A673 (cell line): Measurements from ENCODE around the gene MED31. TPM values are rescaled to one million over a fixed set of nuclear protein-coding genes. Genes with fewer than 3 reads are reported as not detected.

ENCODE experiments used
- BruUV-seq: library from RNA; stranded (reverse); fragments of 400-500 nt; replicated peaks from 2 replicates; lab custom pipeline; 2021; lab: Mats Ljungman, UMichigan
- CTCF ChIA-PET: fragments of 300-600 bp; sonication (Branson Sonifier 250); formaldehyde crosslinking; loops from one replicate; lab custom pipeline; 2022; ENCODE audit warnings: antibody characterized with exemption; lab: Charles Lee
- POLR2A ChIA-PET: fragments of 300-600 bp; sonication (Branson Sonifier 250); formaldehyde crosslinking; loops from one replicate; lab custom pipeline; 2022; ENCODE audit warnings: antibody characterized with exemption; ENCODE audit not compliant: low non-redundant PET; lab: Charles Lee
- DNase-seq: peaks from one replicate; pipeline ENCODE4 v3.0.0-alpha.2; 2015; ENCODE audit warnings: low spot score
- H3K27ac ChIP-seq: fragments of 200-600 bp; sonication (generic); 2 replicates; pipeline ENCODE4 v1.5.1; 2016; ENCODE audit warnings: mixed run types, low read depth, mild to moderate bottlenecking, mixed read lengths, antibody characterized with exemption, low read length; ENCODE audit not compliant: poor library complexity, severe bottlenecking
- H3K27me3 ChIP-seq: fragments of 200-600 bp; sonication (generic); replicated peaks from 2 replicates; pipeline ENCODE4 v1.6.1; 2017; ENCODE audit warnings: mixed run types, low read depth, mild to moderate bottlenecking, mixed read lengths, antibody characterized with exemption, low read length; ENCODE audit not compliant: insufficient read depth, poor library complexity
- H3K36me3 ChIP-seq: fragments of 200-600 bp; sonication (generic); 2 replicates; pipeline ENCODE4 v1.6.1; 2016; ENCODE audit warnings: mixed run types, mild to moderate bottlenecking, mixed read lengths, antibody characterized with exemption, low read length; ENCODE audit not compliant: insufficient read depth, poor library complexity, severe bottlenecking
- H3K4me1 ChIP-seq: fragments of 200-600 bp; sonication (generic); 2 replicates; pipeline ENCODE4 v1.6.1; 2017; ENCODE audit warnings: mixed run types, mild to moderate bottlenecking, mixed read lengths, antibody characterized with exemption, low read length; ENCODE audit not compliant: insufficient read depth, poor library complexity, severe bottlenecking
- H3K4me3 ChIP-seq: fragments of 200-600 bp; sonication (generic); 2 replicates; pipeline ENCODE4 v1.5.1; 2016; ENCODE audit warnings: low read depth, mixed run types, mild to moderate bottlenecking, mixed read lengths, low read length; ENCODE audit not compliant: poor library complexity, severe bottlenecking
- H3K9me3 ChIP-seq: fragments of 200-600 bp; sonication (generic); 2 replicates; pipeline ENCODE4 v1.6.1; 2016; ENCODE audit warnings: mixed run types, low read depth, mild to moderate bottlenecking, mixed read lengths, antibody characterized with exemption, low read length; ENCODE audit not compliant: poor library complexity, severe bottlenecking
- CTCF ChIP-seq: fragments of 300-800, 200-600 bp; sonication (generic); conservative IDR thresholded peaks from 2 replicates; pipeline ENCODE4 v1.5.1; 2017; ENCODE audit warnings: low read depth, mild to moderate bottlenecking, antibody characterized with exemption, low read length, moderate library complexity, mixed read lengths
- EZH2 ChIP-seq: fragments of 200-600 bp; sonication (generic); IDR thresholded peaks from 2 replicates; pipeline ENCODE4 v1.6.1; 2017; ENCODE audit warnings: borderline replicate concordance, low read depth, mild to moderate bottlenecking, mixed read lengths, antibody characterized with exemption, low read length; ENCODE audit not compliant: poor library complexity, severe bottlenecking
- intact Hi-C: fragments of 100-400 bp; cut with micrococcal nuclease; formaldehyde crosslinking; loops from one replicate; pipeline ENCODE4 v1.10.0; 2022; ENCODE audit not compliant: unreplicated experiment
- total RNA-seq: library from RNA; stranded (reverse); gene quantifications from 2 replicates; pipeline ENCODE4 v1.2.3, GENCODE V29; 2021

Gene MED31
- total RNA-seq, 1 experiment from 2014 or later = 27.9 TPM

GRCh38 chr17:6654841-6655731, 3.7 kb upstream of the MED31 start:
- BruUV-seq = no TSS peak
- H3K27me3 ChIP-seq = peaks cover 31% of the 10 kb centered on the region
- peaks cover 13% of the 10 kb centered on the region for H3K4me1 ChIP-seq
- intact Hi-C loops = no loop called here
- TF ChIP-seq EZH2 (no peak), CTCF (no peak)
- no peak overlapping the region for H3K4me3 ChIP-seq
- peaks cover 1% of the 10 kb centered on the region for H3K36me3 ChIP-seq
- DNase-seq = no peak
- CTCF ChIA-PET = no interaction called here
- POLR2A ChIA-PET = no interaction called here
- no peaks in the 10 kb centered on the region for H3K9me3 ChIP-seq
- H3K27ac ChIP-seq = no peak overlapping the region

GRCh38 chr17:6651919-6652452, 581 bp upstream of the MED31 start:
- Histone ChIP-seq H3K9me3 (no peaks in the 10 kb centered on the region), H3K4me3 (peak overlapping the region; percentile 74), H3K27ac (peak overlapping the region; percentile 56), H3K36me3 (peaks cover 32% of the 10 kb centered on the region), H3K27me3 (peaks cover 16% of the 10 kb centered on the region), H3K4me1 (peaks cover 21% of the 10 kb centered on the region)
- peak; percentile 39 for DNase-seq
- BruUV-seq = no TSS peak
- ChIA-PET POLR2A (no interaction called here), CTCF (no interaction called here)
- TF ChIP-seq EZH2 (no peak), CTCF (no peak)
- intact Hi-C loops = no loop called here

GRCh38 chr17:6648181-6648580, 3.2 kb downstream of the MED31 start:
- H3K9me3 ChIP-seq = no peaks in the 10 kb centered on the region
- TF ChIP-seq CTCF = peak; percentile 27; the same call in 1 of the 2 replicates
- no peak for TF ChIP-seq EZH2
- H3K36me3 ChIP-seq = peaks cover 55% of the 10 kb centered on the region
- intact Hi-C loops = loop anchor here (10.0 kb wide), 1 partner anchor 173 kb away; no protein-coding TSS in a partner anchor
- POLR2A ChIA-PET = interaction anchor here (0.7 kb wide), 1 partner anchor 11 kb away, joined by 9 read pairs; no protein-coding TSS in a partner anchor
- peaks cover 21% of the 10 kb centered on the region for H3K4me1 ChIP-seq
- BruUV-seq = no TSS peak
- no peak overlapping the region for H3K27ac ChIP-seq
- H3K27me3 ChIP-seq = no peaks in the 10 kb centered on the region
- CTCF ChIA-PET = no interaction called here
- H3K4me3 ChIP-seq = no peak overlapping the region
- peak; percentile 27 for DNase-seq
